Caki2 (cell line): ENCODE measurements around the gene EGF. TPM values are rescaled to one million over a fixed set of nuclear protein-coding genes. Genes with fewer than 3 reads are reported as not detected.
"Not testable (repeated sequence)": the region's sequence is repeated elsewhere in the genome, so short reads cannot be mapped to it uniquely, and the experiment has no call there.

ENCODE experiments used
- DNase-seq: peaks from one replicate; pipeline ENCODE4 v3.0.0-alpha.2; 2015; ENCODE audit warnings: low read depth
- in situ Hi-C: cut with HindIII; loops from 2 replicates; pipeline ENCODE4 v1.10.0; 2016; ENCODE audit warnings: low sequenced_read_pairs, low pct_unique_long_range_greater_than_20kb, mixed read lengths
- total RNA-seq: library from RNA; depleted of rRNA; stranded (reverse); fragments of >200 nt; shearing (Covaris generic); gene quantifications from 2 replicates; pipeline ENCODE4 v1.2.3, GENCODE V29; 2014; ENCODE audit warnings: low replicate concordance; rRNA removed

The EGF gene
- 8.6 and 8.8 TPM in 2 replicates for total RNA-seq

DNA sequence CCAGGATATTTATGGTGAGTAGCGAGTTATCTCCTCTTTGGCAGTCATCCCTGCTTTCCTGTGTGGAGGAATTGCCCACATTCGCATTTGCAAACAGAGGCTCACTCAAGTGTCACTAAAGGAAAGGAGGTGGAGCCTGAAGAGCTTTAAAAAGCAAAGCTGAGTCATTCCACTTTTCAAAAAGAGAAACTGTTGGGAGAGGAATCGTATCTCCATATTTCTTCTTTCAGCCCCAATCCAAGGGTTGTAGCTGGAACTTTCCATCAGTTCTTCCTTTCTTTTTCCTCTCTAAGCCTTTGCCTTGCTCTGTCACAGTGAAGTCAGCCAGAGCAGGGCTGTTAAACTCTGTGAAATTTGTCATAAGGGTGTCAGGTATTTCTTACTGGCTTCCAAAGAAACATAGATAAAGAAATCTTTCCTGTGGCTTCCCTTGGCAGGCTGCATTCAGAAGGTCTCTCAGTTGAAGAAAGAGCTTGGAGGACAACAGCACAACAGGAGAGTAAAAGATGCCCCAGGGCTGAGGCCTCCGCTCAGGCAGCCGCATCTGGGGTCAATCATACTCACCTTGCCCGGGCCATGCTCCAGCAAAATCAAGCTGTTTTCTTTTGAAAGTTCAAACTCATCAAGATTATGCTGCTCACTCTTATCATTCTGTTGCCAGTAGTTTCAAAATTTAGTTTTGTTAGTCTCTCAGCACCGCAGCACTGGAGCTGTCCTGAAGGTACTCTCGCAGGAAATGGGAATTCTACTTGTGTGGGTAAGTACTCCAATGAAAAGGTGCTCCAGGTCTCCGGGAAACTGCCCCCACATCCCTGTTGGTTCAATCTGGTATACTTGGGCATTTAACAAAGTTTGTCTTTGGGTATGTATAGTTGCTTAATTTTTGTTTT lies at the start of gene EGF:
Gene EGF (plus strand): TSS at position 178 of the 890 bp plus-strand sequence. CDS start 453 bp downstream, at position 631.
- in situ Hi-C loops: no loop called here
- peak; percentile 75 for DNase-seq

DNA sequence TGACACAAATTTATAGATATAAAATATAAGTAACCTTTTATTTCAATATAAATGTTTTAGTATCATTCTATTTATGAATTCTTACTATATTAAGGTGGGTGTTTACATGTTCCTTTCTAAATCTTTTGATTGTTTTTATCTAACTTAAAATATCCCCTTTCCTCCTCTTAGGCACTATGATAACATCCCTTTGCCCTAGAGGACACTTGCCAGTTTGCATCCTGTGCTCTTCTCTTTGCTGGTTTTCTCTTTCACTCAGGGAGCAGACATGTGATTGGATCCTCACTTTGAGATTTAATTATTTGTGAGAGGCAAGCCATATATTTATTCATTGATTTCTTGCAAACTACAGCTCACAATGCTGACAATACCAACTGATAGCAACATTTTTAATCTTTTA lies 48.5 kb upstream of the EGF start:
- DNase-seq: no peak
- in situ Hi-C loops: no loop called here

- DNase-seq: no peak
- in situ Hi-C loops: no loop called here
Observed at GRCh38 chr4:109870061-109870460, 42.6 kb upstream of the EGF start.

DNA sequence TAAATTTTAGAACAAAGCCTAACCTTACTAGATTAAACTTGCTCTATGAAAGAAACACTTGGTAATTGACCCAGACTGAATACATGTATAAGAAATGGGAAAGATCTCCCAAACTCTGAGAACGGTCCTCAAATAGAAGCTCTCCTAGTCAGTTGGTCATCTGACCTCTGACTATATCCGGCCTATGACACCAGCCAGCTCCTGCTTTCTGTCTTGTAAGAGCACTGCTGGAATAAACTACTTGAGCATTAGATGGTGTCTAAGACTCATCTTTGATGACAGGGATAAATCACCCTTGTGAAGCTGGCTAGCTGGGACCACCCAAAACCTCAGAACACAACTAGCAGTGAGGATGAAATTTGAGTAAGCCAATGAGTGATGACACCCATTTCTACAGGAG lies 40.6 kb upstream of the EGF start:
- in situ Hi-C loops: no loop called here

DNA sequence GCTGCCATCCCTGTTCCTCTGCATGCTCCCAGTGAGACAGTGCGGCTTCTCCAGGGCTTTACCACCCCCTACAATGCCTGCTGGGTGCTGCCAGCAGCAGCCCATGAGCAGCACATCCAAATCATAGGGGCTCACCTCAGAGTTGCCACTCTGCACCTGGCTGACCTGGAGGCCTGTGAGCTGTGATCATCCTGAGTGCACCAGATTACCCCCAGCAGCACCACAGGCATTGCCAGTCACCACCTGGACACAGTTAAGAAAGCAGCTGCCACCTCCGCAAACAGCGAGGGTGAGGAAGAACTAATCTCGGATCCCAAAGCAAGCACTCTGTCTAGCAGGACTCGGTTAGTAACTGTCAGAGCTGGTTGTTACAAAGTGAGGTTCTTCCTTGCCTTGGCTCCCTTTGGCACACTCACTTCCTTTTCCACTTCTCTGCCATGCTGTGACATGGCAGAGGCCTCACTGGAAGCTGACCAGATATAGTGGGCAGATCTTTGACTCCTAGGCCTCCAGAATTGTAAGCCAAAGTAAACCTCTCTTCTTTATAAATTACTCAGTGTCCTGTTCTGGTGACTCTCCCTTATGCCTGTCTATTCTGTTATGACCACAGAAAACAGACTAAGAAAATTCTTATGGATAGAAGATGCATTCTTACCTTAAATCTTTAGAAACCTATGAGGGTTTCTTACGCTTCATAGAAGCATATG lies 39.6 kb upstream of the EGF start:
- DNase-seq: no peak
- in situ Hi-C loops: no loop called here

More for the DNA sequence above, 40.6 kb upstream of the EGF start:
- no peak for DNase-seq

GRCh38 chr4:109873791-109874514 lies 38.7 kb upstream of the EGF start:
- in situ Hi-C loops: no loop called here
- DNase-seq: no peak

DNA sequence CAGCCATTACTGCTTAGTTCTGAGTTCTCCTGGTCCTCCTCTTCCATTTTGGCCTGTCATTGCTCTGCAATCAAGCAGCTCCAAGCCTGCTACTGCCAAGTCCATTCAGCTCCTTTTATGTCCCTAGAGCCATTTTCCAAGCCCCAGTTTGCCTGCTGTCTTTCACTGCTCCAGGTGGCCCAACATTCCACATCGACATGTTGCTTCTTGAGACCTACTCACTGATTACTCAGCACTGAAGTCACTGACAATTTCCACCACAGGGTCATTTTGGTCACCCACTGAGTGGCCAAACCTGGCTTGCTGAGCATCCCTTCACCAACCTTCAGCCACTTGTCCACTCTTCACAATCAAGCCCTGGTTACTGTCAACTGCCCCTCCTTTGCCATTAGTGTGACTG lies 37.6 kb upstream of the EGF start:
- DNase-seq: no peak
- in situ Hi-C loops: no loop called here

DNA sequence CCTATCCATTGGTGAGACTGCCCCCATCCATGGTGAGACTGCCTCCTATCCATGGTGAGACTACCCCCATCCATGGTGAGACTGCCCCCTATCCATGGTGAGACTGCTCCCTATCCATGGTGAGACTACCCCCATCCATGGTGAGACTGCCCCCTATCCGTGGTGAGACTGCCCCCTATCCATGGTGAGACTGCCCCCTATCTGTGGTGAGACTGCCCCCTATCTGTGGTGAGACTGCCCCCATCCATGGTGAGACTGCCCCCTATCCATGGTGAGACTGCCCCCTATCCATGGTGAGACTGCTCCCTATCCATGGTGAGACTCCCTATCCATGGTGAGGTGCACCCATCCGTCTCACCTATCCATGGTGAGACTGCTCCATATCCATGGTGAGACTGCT lies 37.1 kb upstream of the EGF start:
- in situ Hi-C loops, DNase-seq: not testable (repeated sequence)

GRCh38 chr4:109876634-109877265 lies 35.9 kb upstream of the EGF start:
- in situ Hi-C loops: no loop called here
- no peak for DNase-seq

DNA sequence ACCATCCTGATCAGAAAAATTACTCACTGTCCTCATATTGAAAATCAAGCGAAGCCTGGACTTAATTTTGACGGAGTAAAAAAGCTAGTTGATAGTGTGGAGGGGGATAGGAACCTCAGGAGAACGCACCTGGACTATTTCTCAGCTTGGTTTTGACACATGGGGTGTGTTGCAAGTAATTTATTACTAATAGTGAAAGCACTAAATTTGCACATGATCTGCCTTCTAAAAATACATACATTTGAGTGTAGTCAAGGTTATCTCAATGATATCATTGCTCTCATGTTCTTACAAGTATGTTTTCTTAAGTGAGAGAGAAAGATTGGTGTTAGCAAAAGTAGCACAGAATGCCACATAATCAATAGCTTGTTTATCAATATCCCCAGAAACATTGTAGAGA lies 35.3 kb upstream of the EGF start:
- in situ Hi-C loops: no loop called here

DNA sequence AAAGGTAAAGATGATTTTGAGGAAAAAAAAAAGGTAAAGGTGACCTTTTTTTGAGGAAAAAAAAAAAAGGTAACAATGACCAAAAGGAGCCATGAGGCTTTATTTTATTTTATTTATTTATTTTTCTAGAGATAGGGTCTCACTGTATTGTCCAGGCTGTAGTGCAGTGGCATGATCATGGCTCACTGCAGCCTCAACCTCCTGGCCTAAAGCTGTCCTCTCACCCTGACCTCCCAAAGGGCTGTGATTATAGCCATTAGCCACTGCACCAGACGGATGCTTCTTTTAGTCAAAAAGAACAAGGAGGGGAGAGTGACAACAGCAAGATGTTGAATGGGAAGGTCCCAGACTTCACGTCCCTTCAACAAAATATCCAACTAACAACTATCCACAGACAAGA lies 34.3 kb upstream of the EGF start:
- no peak for DNase-seq
- in situ Hi-C loops: no loop called here

More for the DNA sequence above, 35.3 kb upstream of the EGF start:
- no peak for DNase-seq

- no peak for DNase-seq
- in situ Hi-C loops: no loop called here
Observed at GRCh38 chr4:109879081-109879480, 33.6 kb upstream of the EGF start.

DNA sequence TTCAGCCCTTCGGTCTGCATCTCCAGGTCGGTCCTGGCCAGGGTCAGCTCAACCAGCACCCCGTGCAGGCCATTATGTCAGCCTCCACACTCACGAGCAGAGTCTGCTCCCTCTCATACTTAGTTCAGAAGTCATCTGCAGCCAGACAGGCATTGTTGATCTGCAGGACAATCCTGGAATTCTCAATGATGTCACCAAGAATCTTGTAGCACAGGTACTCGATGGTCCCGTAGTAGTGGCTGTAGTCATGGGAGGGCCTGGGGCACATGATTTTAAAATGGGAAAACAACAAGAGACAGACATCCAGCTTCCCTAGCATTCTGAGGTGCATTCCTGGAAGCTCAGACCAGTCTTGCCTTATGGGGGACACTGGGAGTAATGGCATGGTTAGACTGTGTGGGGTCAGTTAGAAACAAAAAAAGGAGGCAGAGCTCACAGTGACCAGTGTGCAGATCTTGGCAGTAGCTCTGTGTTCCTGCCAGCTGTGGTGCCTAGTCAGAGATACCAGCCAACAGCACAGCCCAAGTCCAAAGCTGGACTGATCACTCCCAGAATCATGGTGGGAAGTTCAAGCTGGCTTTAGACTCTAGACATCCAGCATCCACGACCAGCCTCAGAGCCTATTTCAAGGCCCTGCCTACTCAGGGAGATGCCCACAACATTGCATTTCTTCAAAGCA lies 32.9 kb upstream of the EGF start:
- DNase-seq: no peak
- in situ Hi-C loops: no loop called here

GRCh38 chr4:109886303-109886702 lies 26.4 kb upstream of the EGF start:
- DNase-seq: no peak
- in situ Hi-C loops: no loop called here

GRCh38 chr4:109887071-109887470 lies 25.6 kb upstream of the EGF start:
- in situ Hi-C loops: no loop called here
- no peak for DNase-seq

DNA sequence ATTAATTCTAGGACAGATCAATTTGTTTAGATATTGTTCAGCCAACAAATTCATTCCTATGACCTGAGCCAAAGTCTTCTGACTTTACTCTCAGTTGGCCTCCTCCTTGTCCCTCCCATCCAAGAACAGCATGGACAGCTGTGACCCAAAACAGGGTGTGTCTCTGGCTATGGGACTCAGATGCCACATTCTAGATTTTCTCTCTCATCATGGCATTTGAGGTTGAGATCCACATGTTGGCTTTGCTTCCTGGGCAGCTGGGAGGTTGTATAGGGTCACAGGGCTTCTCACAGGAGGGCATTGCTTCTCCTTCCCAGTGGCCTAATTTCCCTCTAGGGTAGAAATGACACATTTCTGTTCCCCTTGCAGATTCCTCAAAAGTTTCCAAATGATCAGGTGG lies 22.6 kb upstream of the EGF start:
- in situ Hi-C loops: no loop called here
- no peak for DNase-seq

DNA sequence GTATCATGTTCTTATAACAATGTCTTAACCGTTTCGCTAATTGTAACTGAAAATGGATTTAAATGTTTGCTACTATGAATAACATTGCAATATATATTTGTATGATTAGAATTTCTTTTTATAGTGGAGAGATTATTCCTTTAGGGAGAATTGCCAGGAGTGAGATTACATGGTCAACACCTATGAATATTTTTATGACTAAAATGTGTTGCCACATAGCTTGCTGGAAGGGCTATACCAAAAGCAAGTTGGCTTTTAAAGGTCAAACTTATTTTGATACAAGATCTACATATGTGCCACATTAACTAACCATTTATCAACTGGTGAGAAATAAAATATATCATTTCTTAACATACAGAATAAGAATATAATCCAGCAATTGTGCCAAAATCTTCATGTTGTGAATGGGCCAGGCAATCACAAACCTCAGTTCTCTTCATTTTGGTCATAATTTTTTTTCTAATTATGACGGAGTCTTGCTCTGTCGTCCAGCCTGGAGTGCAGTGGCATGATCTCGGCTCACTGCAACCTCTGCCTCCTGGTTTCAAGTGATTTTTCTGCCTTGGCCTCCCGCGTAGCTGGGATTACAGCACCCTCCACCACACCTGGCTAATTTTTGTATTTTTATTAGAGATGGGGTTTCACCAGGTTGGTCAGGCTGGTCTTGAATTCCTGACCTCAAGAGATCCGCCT lies 10.0 kb upstream of the EGF start:
- DNase-seq: no peak
- in situ Hi-C loops: no loop called here
